Lung (tissue), 12 donors: ENCODE data around the gene FMNL3. TPM values are rescaled to one million over a fixed set of nuclear protein-coding genes. Genes with fewer than 3 reads are reported as not detected.

ENCODE experiments used
- ATAC-seq: fragments of 200-7000 bp; cut with Tn5 transposase; one replicate; pipeline ENCODE4 v1.9.1; 2020; ENCODE audit warnings: moderate number of reproducible peaks; ENCODE audit not compliant: insufficient read depth, low FRiP score
- DNase-seq, 3 donors: peaks; one replicate each; pipeline ENCODE4 v3.0.0-alpha.2; 2013 to 2017
- H3K27ac ChIP-seq, 2 donors: one replicate each; pipeline ENCODE4 v1.5.1; 2013; ENCODE audit warnings: mild to moderate bottlenecking in 2 of 2, moderate library complexity in 2 of 2, control low read depth in 1 of 2, inconsistent platforms in 1 of 2, low read depth in 1 of 2, low read length in 1 of 2
- H3K27me3 ChIP-seq, 3 donors: one replicate each; pipeline ENCODE4 v1.5.1; 2013; ENCODE audit warnings: low read length in 2 of 3; ENCODE audit not compliant: control insufficient read depth in 3 of 3, insufficient read depth in 3 of 3
- H3K36me3 ChIP-seq, 4 donors: one replicate each; pipeline ENCODE4 v1.5.1; 2013; ENCODE audit warnings: low read length in 4 of 4, mild to moderate bottlenecking in 1 of 4, moderate library complexity in 1 of 4; ENCODE audit not compliant: control insufficient read depth in 4 of 4, insufficient read depth in 4 of 4
- H3K4me1 ChIP-seq, 5 donors: one replicate each; pipeline ENCODE4 v1.5.1; 2013; ENCODE audit warnings: low read length in 5 of 5, mild to moderate bottlenecking in 2 of 5, moderate library complexity in 1 of 5; ENCODE audit not compliant: control insufficient read depth in 5 of 5, insufficient read depth in 5 of 5
- H3K4me3 ChIP-seq: one replicate; pipeline ENCODE4 v1.5.1; 2013; ENCODE audit warnings: mild to moderate bottlenecking, control low read depth, moderate library complexity
- H3K9ac ChIP-seq, 2 donors: one replicate each; pipeline ENCODE4 v1.5.1; 2013; ENCODE audit warnings: low read length in 2 of 2, control low read depth in 1 of 2; ENCODE audit not compliant: insufficient read depth in 1 of 2
- H3K9me3 ChIP-seq, 4 donors: one replicate each; pipeline ENCODE4 v1.5.1; 2013; ENCODE audit warnings: low read length in 3 of 4, mild to moderate bottlenecking in 1 of 4, moderate library complexity in 1 of 4; ENCODE audit not compliant: control insufficient read depth in 4 of 4, insufficient read depth in 3 of 4
- WGBS, 2 donors: extraction: QIAGEN DNeasy Blood & Tissue Kit; methylation state at CpG; one replicate each; pipeline ENCODE4 v1.1.7; 2013; 5-methylcytosine and 5-hydroxymethylcytosine counted together
- polyA plus RNA-seq, 2 donors: library from polyadenylated mRNA; stranded (reverse); fragments of 200-250 nt; gene quantifications; one replicate each; pipeline ENCODE4 v1.2.1, GENCODE V29; 2013
- total RNA-seq, 2 donors: library from RNA; depleted of rRNA in 1 of 2; stranded (reverse); fragments of >200 nt in 1 of 2; gene quantifications; one replicate each; pipeline ENCODE4 v1.2.1, GENCODE V29; 2014 to 2021
- TF ChIP-seq, protein P1 (sequence below): IDR thresholded peaks from 2 replicates; pipeline ENCODE4 v1.5.1; 2012; ENCODE audit warnings: mild to moderate bottlenecking; ENCODE audit errors: control extremely low read depth, extremely low read depth
- donor health status: control.
- donor health status: control.
- donor health status: Bipolar disorder and iron deficiency.
- donor health status: healthy.
- donor health status: DM: yes; HTN: yes; CAD: no.

FMNL3 gene
- total and polyA plus RNA-seq, 4 donors = 11.5 to 51.2 (median 22.4) TPM

DNA sequence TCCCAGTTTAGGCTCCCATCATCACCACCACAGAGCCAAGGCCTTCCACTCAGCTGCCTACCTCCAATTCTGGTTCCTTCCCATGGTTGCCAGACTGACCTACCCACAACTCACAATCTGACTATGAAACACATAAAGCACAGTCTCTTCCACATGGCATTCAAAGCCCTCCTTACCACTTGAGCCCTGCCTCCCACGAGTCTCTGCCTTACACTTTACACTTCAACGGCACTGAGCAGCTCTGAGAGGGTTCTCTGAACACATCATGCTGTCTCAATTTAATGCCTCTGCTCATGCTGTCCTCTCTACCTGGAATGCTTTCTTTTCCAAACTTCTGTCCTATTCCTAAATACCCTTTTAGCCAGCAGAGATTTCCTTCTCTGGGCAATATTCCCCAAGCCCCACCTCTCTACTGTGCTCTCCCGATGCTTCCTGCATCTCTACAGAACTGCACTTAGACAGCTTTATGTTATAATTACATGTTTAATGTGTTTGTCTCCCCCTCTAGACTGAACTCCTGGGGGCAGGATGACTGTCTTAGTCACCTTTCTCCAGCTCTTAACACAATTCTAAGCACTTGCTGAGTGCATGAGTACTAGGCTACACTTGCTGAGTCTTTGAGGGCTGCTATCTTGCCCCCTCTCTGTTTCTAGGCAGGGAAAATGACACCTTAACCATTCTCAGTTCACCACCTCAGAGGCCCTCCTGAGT is 23.5 kb downstream of the FMNL3 start:
- DNase-seq (no peak), ATAC-seq (no peak)
- no peaks in the 10 kb centered on the region for H3K36me3 ChIP-seq
- no peak overlapping the region for H3K9ac ChIP-seq
- H3K4me1 ChIP-seq = peaks cover 6 to 13% (median 10%) of the 10 kb centered on the region in 5 donors
- no peak overlapping the region for H3K27ac ChIP-seq
- H3K27me3 ChIP-seq = no peaks in the 10 kb centered on the region
- TF ChIP-seq, protein P1, sequence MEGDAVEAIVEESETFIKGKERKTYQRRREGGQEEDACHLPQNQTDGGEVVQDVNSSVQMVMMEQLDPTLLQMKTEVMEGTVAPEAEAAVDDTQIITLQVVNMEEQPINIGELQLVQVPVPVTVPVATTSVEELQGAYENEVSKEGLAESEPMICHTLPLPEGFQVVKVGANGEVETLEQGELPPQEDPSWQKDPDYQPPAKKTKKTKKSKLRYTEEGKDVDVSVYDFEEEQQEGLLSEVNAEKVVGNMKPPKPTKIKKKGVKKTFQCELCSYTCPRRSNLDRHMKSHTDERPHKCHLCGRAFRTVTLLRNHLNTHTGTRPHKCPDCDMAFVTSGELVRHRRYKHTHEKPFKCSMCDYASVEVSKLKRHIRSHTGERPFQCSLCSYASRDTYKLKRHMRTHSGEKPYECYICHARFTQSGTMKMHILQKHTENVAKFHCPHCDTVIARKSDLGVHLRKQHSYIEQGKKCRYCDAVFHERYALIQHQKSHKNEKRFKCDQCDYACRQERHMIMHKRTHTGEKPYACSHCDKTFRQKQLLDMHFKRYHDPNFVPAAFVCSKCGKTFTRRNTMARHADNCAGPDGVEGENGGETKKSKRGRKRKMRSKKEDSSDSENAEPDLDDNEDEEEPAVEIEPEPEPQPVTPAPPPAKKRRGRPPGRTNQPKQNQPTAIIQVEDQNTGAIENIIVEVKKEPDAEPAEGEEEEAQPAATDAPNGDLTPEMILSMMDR = no peak
- no peaks in the 10 kb centered on the region for H3K9me3 ChIP-seq
- H3K4me3 ChIP-seq = no peak overlapping the region
- WGBS, 2 donors = 55 to 72% methylated on average over 3 of the region's 3 CpGs

- TF ChIP-seq, protein P1 = no peak
- no peak overlapping the region for H3K27ac ChIP-seq
- no peaks in the 10 kb centered on the region for H3K27me3 ChIP-seq
- ATAC-seq (no peak), DNase-seq (no peak)
- H3K9ac ChIP-seq = no peak overlapping the region
- 98 to 100% methylated on average over 1 of the region's 1 CpG for WGBS, 2 donors
- H3K9me3 ChIP-seq = no peaks in the 10 kb centered on the region
- no peaks in the 10 kb centered on the region for H3K36me3 ChIP-seq
- no peak overlapping the region for H3K4me3 ChIP-seq
- peaks cover 6 to 23% (median 12%) of the 10 kb centered on the region in 5 donors for H3K4me1 ChIP-seq
Observed at GRCh38 chr12:49680075-49680474, 27.1 kb downstream of the FMNL3 start.

GRCh38 chr12:49678711-49679110 is 28.5 kb downstream of the FMNL3 start:
- 85 to 87% methylated on average over 3 of the region's 3 CpGs for WGBS, 2 donors
- no peaks in the 10 kb centered on the region for H3K9me3 ChIP-seq
- no peak for DNase-seq
- TF ChIP-seq, protein P1 = no peak
- ATAC-seq = no peak
- H3K9ac ChIP-seq = no peak overlapping the region
- peaks cover 8 to 31% (median 17%) of the 10 kb centered on the region in 5 donors for H3K4me1 ChIP-seq
- no peak overlapping the region for H3K4me3 ChIP-seq
- H3K27ac ChIP-seq = no peak overlapping the region
- no peaks in the 10 kb centered on the region for H3K36me3 ChIP-seq
- no peaks in the 10 kb centered on the region for H3K27me3 ChIP-seq
